ENCODE measurements around the gene PTGIR.

DNA sequence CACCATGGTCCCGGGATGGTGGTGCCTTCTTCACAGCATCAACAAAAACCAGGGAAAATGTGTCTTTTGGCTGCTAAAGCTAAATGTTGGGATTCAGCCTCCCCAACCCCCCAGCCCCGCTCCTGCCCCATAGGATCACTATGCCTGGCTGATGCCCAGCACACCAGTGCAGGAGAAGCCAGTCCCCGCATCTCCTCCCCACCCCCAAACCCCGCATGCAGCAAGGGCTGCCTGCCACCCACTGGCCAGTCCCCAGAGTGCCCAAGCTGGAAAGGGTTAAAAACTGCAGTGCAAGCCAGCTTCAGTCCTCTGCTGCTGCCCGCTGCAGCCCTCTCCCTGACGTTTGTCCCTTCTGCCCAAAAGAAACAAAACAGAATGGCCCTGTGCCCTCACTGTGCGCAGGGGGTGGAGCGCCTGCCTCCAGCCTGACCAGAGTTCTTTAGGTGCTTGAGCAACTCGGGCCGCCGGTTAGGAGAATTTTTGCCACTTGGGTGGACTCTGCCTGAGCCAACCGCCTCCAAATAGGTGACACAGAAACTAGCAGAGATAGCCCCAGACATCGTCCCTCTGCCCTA, 20.0 kb downstream of the PTGIR start:
- TF ChIP-seq SIN3A (IDR thresholded peaks at IDR 0.05; ENCODE audit: borderline replicate concordance, insufficient read depth, low read length) (no peak), POLR2AphosphoS5 (IDR thresholded peaks at IDR 0.05; ENCODE audit: low read depth, low read length) (no peak), TAF1 (IDR thresholded peaks at IDR 0.05; ENCODE audit: borderline replicate concordance, insufficient read depth, low read length) (no peak), FOXP2 (optimal IDR thresholded peaks at IDR 0.05; ENCODE audit: borderline replicate concordance, extremely low read depth, extremely low read length, insufficient read depth) (no peak)
- TF ChIP-seq, protein P1, sequence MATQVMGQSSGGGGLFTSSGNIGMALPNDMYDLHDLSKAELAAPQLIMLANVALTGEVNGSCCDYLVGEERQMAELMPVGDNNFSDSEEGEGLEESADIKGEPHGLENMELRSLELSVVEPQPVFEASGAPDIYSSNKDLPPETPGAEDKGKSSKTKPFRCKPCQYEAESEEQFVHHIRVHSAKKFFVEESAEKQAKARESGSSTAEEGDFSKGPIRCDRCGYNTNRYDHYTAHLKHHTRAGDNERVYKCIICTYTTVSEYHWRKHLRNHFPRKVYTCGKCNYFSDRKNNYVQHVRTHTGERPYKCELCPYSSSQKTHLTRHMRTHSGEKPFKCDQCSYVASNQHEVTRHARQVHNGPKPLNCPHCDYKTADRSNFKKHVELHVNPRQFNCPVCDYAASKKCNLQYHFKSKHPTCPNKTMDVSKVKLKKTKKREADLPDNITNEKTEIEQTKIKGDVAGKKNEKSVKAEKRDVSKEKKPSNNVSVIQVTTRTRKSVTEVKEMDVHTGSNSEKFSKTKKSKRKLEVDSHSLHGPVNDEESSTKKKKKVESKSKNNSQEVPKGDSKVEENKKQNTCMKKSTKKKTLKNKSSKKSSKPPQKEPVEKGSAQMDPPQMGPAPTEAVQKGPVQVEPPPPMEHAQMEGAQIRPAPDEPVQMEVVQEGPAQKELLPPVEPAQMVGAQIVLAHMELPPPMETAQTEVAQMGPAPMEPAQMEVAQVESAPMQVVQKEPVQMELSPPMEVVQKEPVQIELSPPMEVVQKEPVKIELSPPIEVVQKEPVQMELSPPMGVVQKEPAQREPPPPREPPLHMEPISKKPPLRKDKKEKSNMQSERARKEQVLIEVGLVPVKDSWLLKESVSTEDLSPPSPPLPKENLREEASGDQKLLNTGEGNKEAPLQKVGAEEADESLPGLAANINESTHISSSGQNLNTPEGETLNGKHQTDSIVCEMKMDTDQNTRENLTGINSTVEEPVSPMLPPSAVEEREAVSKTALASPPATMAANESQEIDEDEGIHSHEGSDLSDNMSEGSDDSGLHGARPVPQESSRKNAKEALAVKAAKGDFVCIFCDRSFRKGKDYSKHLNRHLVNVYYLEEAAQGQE (IDR thresholded peaks at IDR 0.05; ENCODE audit: insufficient read depth in 1 of 2, low read depth in 2 of 2, low read length in 2 of 2), result no peak
